Stimulated activated CD8-positive, alpha-beta memory T cell treated with anti-CD3 and anti-CD28 coated beads, Interleukin-4, amount 100 ng/mL, for 4 hours (primary cell): ENCODE results near the gene SMOC1.

Experiments used
- DNase-seq, 2 donors: peaks; one replicate each; pipeline ENCODE4 v3.0.0-alpha.2; 2020; ENCODE audit warnings: low read depth in 2 of 2, low spot score in 1 of 2

Gene SMOC1

GRCh38 chr14:70080076-70080475, 200.9 kb downstream of the SMOC1 start:
- no peak for DNase-seq
